Right ventricle myocardium inferior (tissue), 1 donor: ENCODE data around the gene TMIGD3. TPM values are rescaled to one million over a fixed set of nuclear protein-coding genes. Genes with fewer than 3 reads are reported as not detected.

Experiments
- ATAC-seq: fragments of 200-7000 bp; cut with Tn5 transposase; one replicate; pipeline ENCODE4 v1.9.1; 2020; ENCODE audit warnings: mild to moderate bottlenecking, moderate library complexity
- DNase-seq: peaks from one replicate; pipeline ENCODE4 v3.0.0; 2021; ENCODE audit errors: missing footprints
- intact Hi-C: fragments of 100-400 bp; cut with DNase I; formaldehyde crosslinking; loops from one replicate; pipeline ENCODE4 v1.11.0; 2022
- total RNA-seq: library from RNA; stranded (reverse); fragmentation: NEBNext Ultra II Directional; extraction: Animal tissue kit (Norgen Biotek cat#: 25700); gene quantifications from one replicate; pipeline ENCODE4 v1.2.1, GENCODE V29; 2021
- donor health status: DM: no; HTN: yes; CAD: no; lungs with severe emphysema.

The TMIGD3 gene
- total RNA-seq, 1 donor from 2014 or later: 1.7 TPM

DNA sequence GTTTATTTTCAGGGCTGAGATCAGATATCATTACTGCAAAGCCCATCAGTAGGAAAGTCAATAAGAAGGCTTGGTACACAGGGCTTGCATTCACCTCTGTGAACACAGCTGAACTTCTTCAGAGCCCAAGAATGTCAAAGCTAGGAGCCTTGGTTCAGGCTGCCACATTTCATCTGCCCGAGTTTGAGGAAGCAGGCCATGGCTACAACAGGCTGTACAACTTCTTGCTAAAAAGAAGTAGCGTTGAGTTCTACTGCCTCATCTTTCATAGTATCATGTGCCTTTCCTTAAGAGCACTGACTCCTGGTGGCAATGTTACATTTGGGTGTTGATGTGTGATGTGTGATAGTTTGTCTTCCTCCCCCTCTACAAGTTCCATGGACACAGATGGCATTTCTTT lies 19.6 kb downstream of the TMIGD3 start:
- DNase-seq (no peak), ATAC-seq (no peak)
- intact Hi-C loops: loop anchor here (5.0 kb wide), 1 partner anchor 263 kb away; no protein-coding TSS in a partner anchor

GRCh38 chr1:111483166-111483565 lies 20.3 kb downstream of the TMIGD3 start:
- ATAC-seq: no peak
- intact Hi-C loops: loop anchor here (5.0 kb wide), 1 partner anchor 264 kb away; no protein-coding TSS in a partner anchor

DNA sequence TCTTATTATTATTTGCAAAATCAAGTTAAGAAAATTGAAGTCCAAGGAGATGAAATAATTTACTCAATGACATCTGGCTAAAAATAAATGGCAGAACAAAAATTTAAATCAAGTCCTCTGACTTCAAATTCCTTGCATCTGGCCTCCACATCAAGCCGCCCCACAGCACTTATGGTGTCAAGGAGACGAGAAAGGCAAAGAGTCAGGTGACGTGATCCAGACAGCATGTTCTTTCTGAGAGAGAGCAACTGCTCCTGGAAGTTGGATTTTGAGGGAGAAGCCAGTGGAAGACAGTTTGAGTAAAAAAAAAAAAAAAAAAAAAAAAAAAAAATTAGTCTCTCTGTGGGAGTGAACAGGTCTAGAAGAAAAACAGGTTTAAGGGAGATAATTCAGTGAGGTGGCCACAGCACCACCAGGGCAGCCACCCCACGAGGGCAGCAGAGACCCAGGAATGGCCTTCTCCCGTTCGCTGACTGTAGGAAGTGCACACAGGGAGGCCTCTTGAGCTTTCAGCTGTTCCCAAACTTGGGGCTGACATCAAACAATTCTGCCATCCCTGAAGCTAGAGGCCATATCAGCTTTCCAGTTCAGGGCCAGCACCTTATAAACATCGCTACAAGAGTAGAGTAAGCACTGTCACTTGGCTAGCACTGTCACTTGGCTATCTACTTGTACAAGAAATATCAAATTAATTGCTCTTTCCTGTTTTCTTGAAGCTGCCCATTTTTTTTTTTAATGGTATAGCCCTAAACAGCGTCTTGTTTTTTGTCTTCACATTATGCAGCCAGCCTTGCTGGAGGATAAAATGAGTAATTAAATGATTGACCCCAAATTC lies 21.8 kb downstream of the TMIGD3 start:
- ATAC-seq: peak; percentile 97
- peak; percentile 90 for DNase-seq
- intact Hi-C loops: loop anchor here (2.0 to 5.0 kb wide), 2 partner anchors 266 to 287 kb away; no protein-coding TSS in a partner anchor

More at GRCh38 chr1:111483166-111483565, 20.3 kb downstream of the TMIGD3 start:
- DNase-seq: no peak

- DNase-seq (no peak), ATAC-seq (no peak)
- intact Hi-C loops: loop anchor here (2.0 to 5.0 kb wide), 2 partner anchors 267 to 288 kb away; no protein-coding TSS in a partner anchor
These were observed 22.8 kb downstream of the TMIGD3 start for GRCh38 chr1:111480674-111481073.

GRCh38 chr1:111476761-111477309 lies 26.6 kb downstream of the TMIGD3 start:
- ATAC-seq: no peak
- no peak for DNase-seq
- intact Hi-C loops: no loop called here

GRCh38 chr1:111476214-111476613 lies 27.2 kb downstream of the TMIGD3 start:
- no peak for ATAC-seq
- DNase-seq: no peak
- intact Hi-C loops: no loop called here

- no peak for ATAC-seq
- intact Hi-C loops: no loop called here
- no peak for DNase-seq
These were observed 27.7 kb downstream of the TMIGD3 start for GRCh38 chr1:111475701-111476100.

GRCh38 chr1:111474521-111474920 lies 28.9 kb downstream of the TMIGD3 start:
- ATAC-seq (no peak), DNase-seq (no peak)
- intact Hi-C loops: no loop called here

DNA sequence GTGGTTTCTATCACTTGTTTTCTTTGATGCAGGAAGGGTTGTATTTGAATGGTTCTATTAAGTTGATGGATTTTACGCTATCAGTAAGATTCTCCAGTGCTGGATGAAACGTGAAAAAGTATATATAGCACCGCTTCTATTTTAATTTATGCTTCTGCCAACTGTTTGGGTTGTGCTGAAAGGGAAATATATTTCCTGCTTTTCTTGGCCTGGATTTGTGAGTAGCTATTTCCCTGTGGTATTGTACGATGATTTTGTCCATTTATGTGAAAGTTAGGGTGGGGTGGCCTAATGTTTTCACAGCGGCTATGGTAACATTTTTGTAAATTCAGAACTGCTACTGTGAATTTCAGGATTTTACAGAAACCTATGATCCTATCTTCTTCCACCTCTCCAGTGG lies 29.3 kb downstream of the TMIGD3 start:
- ATAC-seq (peak; percentile 9), DNase-seq (no peak)
- intact Hi-C loops: no loop called here

- intact Hi-C loops: no loop called here
- DNase-seq (no peak), ATAC-seq (no peak)
These were observed 31.9 kb downstream of the TMIGD3 start for GRCh38 chr1:111471538-111471937.

- intact Hi-C loops: no loop called here
- DNase-seq: no peak
These were observed 32.4 kb downstream of the TMIGD3 start for GRCh38 chr1:111471012-111471411.

DNA sequence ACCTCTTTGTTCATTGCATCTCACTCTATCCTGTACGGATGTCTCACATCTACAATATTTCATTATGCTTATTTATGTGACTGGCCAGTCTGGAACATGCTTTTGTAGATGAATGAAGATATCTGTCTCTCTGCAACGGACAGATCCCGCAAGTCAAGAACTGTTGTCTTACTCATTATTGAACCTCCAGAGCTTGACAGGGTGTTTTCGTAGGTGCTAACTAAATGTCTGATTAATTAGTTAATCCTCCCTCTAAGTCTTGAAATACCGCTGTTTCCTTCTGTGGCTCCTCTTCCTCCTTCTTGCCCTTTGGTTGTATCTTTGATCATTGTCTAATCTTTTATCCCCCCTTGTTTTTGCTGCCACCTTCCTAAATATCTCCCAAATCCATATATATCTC lies 32.8 kb downstream of the TMIGD3 start:
- DNase-seq: no peak
- no peak for ATAC-seq
- intact Hi-C loops: no loop called here

More at GRCh38 chr1:111471012-111471411, 32.4 kb downstream of the TMIGD3 start:
- ATAC-seq: peak; percentile 56

- ATAC-seq (no peak), DNase-seq (no peak)
- intact Hi-C loops: no loop called here
These were observed 33.9 kb downstream of the TMIGD3 start for GRCh38 chr1:111469539-111469938.

- ATAC-seq (no peak), DNase-seq (no peak)
- intact Hi-C loops: no loop called here
These were observed 34.7 kb downstream of the TMIGD3 start for GRCh38 chr1:111468717-111469100.

GRCh38 chr1:111467865-111468716 lies 35.3 kb downstream of the TMIGD3 start:
- no peak for DNase-seq
- ATAC-seq: no peak
- intact Hi-C loops: no loop called here

DNA sequence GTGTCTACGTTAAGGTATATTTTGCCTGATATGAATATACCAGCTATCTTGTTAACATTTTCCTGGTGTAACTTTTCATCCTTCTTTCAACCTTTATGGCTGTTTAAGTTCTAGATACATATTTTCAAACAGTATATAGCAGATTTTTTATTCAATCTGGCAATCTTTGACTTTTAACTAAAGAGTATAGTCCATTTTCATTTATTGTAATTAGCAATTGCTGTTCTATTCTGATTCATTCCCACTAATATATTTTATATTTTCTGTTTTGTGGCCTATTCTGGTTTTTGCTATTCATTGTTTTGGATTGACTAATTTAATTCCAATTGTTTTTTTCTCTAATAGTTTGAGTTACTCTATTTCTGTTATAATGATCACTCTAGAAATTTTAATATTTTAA lies 37.0 kb downstream of the TMIGD3 start:
- no peak for DNase-seq
- no peak for ATAC-seq
- intact Hi-C loops: no loop called here

DNA sequence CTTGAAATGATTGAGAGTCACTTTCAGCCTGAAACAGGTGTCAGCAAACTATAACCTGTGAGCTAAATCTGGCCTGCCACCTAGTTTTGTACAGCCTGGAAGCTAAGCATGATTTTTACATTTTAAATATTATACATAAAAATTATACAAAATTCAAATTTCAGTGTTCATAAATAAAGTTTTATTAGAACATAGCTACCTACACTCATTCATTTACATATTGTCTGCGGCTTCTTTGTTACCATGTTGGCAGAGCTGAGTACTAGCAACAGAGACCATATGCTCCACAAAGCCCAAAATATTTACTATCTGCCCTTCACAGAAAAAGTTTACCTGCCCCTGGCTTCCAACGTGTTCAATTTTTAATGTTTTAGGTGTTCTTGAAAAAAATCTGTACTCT lies 37.7 kb downstream of the TMIGD3 start:
- ATAC-seq: no peak
- no peak for DNase-seq
- intact Hi-C loops: no loop called here

- intact Hi-C loops: no loop called here
These were observed 40.3 kb downstream of the TMIGD3 start for GRCh38 chr1:111463029-111463683.

More at GRCh38 chr1:111463029-111463683, 40.3 kb downstream of the TMIGD3 start:
- ATAC-seq: no peak
- DNase-seq: no peak
